Measurements from ENCODE around the gene NDE1. TPM values are rescaled to one million over a fixed set of nuclear protein-coding genes. Genes with fewer than 3 reads are reported as not detected.

NDE1 gene
- total and polyA plus RNA-seq, 2 donors (not counting 1 experiment from before 2014, with no cell fraction given) = 33.5 to 149 TPM

DNA sequence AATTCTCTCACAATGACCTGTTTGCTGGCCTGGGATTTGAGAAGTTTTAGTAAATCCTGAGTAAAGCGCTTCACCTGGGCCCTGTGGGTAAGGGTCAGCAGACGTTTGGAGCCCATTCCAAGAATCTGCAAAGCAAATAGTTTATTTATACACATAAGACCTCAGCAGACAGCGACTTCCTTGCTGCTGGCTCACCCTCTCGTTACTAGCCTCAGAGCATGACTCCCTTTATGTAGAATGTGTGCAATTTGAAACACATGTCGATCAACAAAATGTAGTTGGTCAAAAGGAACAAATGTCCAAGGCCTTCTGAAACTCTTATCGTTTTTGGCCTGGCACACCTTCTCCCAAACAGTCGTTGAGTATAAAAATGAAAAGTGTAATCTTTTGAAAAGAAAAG, 38.4 kb upstream of the NDE1 start:
- ATAC-seq (ENCODE audit: low read depth) = no peak
- 100% methylated on average over 4 of the region's 7 CpGs for WGBS (ENCODE audit: insufficient coverage)
- CTCF ChIA-PET = interaction anchor here (1.6 kb wide), 1 partner anchor 24 kb away, joined by 4 read pairs; no protein-coding TSS in a partner anchor

DNA sequence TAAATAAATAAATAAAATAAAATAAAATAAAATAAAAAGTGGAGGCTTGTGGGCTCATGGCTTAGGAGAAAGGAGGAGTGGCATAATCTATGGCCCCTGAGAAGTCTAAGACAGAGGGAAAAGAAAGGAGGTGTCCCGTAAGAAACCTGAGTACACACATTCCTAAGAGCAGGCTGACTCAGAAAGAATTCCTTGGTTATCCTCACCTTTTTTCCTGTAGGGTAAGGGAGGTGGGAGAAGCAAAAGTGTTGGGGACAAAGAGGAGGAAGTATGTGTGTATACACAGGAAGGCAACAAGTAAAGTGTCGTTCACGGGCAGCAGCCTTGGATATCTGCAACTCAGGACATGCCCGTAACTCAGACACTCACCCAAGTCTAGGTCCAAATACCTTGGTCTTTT, 36.4 kb upstream of the NDE1 start:
- no peak for DNase-seq
- CTCF ChIA-PET = interaction anchor here (0.7 kb wide), 1 partner anchor 29 kb away, joined by 5 read pairs; the partner anchor contains the start of gene MARF1

More for the DNA sequence above, 38.4 kb upstream of the NDE1 start:
- Histone ChIP-seq H3K79me2 (ENCODE audit: control insufficient read depth, insufficient read depth, low read length) (peaks cover 29% of the 10 kb centered on the region), H3K27ac (ENCODE audit: low read length in 2 of 2) (peak overlapping the region in 1 of 2 donors; percentile 15), H3K4me3 (ENCODE audit: control extremely low read depth in 1 of 5, extremely low read depth in 1 of 5, insufficient read depth in 1 of 5, low read depth in 2 of 5, low read length in 4 of 5) (no peak overlapping the region), H3K27me3 (replicated peaks in 1 of 4; ENCODE audit: control extremely low read depth in 1 of 4, control insufficient read depth in 3 of 4, insufficient read depth in 4 of 4, low read length in 3 of 4) (no peaks in the 10 kb centered on the region), H3K4me2 (replicated peaks; ENCODE audit: low read depth, low read length, poor library complexity, severe bottlenecking) (no peak overlapping the region), H3K9me3 (ENCODE audit: control extremely low read depth in 1 of 3, control insufficient read depth in 2 of 3, insufficient read depth in 1 of 3, low read length in 2 of 3) (no peaks in the 10 kb centered on the region), H3K9ac (ENCODE audit: low read length) (no peak overlapping the region), H3K36me3 (replicated peaks in 1 of 2; ENCODE audit: control extremely low read depth in 1 of 2, control insufficient read depth in 1 of 2, extremely low read depth in 1 of 2, insufficient read depth in 2 of 2, low read length in 1 of 2) (peaks cover 9 to 87% of the 10 kb centered on the region in 2 experiments), H2AFZ (ENCODE audit: insufficient read depth, low read depth, low read length, poor library complexity, severe bottlenecking) (no peak overlapping the region), H4K20me1 (ENCODE audit: control insufficient read depth, insufficient read depth, low read length, poor library complexity, severe bottlenecking) (peaks cover 33% of the 10 kb centered on the region), H3K4me1 (ENCODE audit: control insufficient read depth in 2 of 2, insufficient read depth in 2 of 2, low read length in 2 of 2) (no peaks in the 10 kb centered on the region)
- Mint-ChIP-seq H3K9me3 (ENCODE audit: insufficient read depth) (no peaks in the 10 kb centered on the region), H3K27me3 (no peaks in the 10 kb centered on the region), H3K4me3 (no peak overlapping the region), H3K27ac (peak overlapping the region; percentile 46), H3K4me1 (no peaks in the 10 kb centered on the region)
- no peak for DNase-seq
- intact Hi-C loops (cut with micrococcal nuclease) = no loop called here
- POLR2A ChIA-PET = no interaction called here
- no peak for TF ChIP-seq EZH2 (IDR thresholded peaks at IDR 0.05; ENCODE audit: borderline replicate concordance, insufficient read depth, low read depth, low read length, poor library complexity, severe bottlenecking)
- TF ChIP-seq, protein P1, sequence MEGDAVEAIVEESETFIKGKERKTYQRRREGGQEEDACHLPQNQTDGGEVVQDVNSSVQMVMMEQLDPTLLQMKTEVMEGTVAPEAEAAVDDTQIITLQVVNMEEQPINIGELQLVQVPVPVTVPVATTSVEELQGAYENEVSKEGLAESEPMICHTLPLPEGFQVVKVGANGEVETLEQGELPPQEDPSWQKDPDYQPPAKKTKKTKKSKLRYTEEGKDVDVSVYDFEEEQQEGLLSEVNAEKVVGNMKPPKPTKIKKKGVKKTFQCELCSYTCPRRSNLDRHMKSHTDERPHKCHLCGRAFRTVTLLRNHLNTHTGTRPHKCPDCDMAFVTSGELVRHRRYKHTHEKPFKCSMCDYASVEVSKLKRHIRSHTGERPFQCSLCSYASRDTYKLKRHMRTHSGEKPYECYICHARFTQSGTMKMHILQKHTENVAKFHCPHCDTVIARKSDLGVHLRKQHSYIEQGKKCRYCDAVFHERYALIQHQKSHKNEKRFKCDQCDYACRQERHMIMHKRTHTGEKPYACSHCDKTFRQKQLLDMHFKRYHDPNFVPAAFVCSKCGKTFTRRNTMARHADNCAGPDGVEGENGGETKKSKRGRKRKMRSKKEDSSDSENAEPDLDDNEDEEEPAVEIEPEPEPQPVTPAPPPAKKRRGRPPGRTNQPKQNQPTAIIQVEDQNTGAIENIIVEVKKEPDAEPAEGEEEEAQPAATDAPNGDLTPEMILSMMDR (IDR thresholded peaks at IDR 0.05) = no peak

More for the DNA sequence above, 36.4 kb upstream of the NDE1 start:
- peaks cover 5 to 87% of the 10 kb centered on the region in 2 experiments for H3K36me3 ChIP-seq (replicated peaks in 1 of 2; ENCODE audit: control extremely low read depth in 1 of 2, control insufficient read depth in 1 of 2, extremely low read depth in 1 of 2, insufficient read depth in 2 of 2, low read length in 1 of 2)
- WGBS (ENCODE audit: insufficient coverage) = 100% methylated on average over 2 of the region's 4 CpGs
- ATAC-seq (ENCODE audit: low read depth) = no peak
- H3K27ac ChIP-seq (ENCODE audit: low read length in 2 of 2) = no peak overlapping the region
- H3K27me3 ChIP-seq (replicated peaks in 1 of 4; ENCODE audit: control extremely low read depth in 1 of 4, control insufficient read depth in 3 of 4, insufficient read depth in 4 of 4, low read length in 3 of 4) = no peaks in the 10 kb centered on the region
- peaks cover 18% of the 10 kb centered on the region for H4K20me1 ChIP-seq (ENCODE audit: control insufficient read depth, insufficient read depth, low read length, poor library complexity, severe bottlenecking)
- H3K4me1 ChIP-seq (ENCODE audit: control insufficient read depth in 2 of 2, insufficient read depth in 2 of 2, low read length in 2 of 2) = no peaks in the 10 kb centered on the region
- Mint-ChIP-seq H3K4me1 (no peaks in the 10 kb centered on the region), H3K4me3 (no peak overlapping the region), H3K9me3 (ENCODE audit: insufficient read depth) (no peaks in the 10 kb centered on the region), H3K27me3 (no peaks in the 10 kb centered on the region), H3K27ac (no peak overlapping the region)
- POLR2A ChIA-PET = interaction anchor here (0.7 kb wide), 1 partner anchor 103 kb away, joined by 3 read pairs; no protein-coding TSS in a partner anchor
- no peak overlapping the region for H3K4me3 ChIP-seq (ENCODE audit: control extremely low read depth in 1 of 5, extremely low read depth in 1 of 5, insufficient read depth in 1 of 5, low read depth in 2 of 5, low read length in 4 of 5)
- no peaks in the 10 kb centered on the region for H3K9me3 ChIP-seq (ENCODE audit: control extremely low read depth in 1 of 3, control insufficient read depth in 2 of 3, insufficient read depth in 1 of 3, low read length in 2 of 3)
- TF ChIP-seq EZH2 (IDR thresholded peaks at IDR 0.05; ENCODE audit: borderline replicate concordance, insufficient read depth, low read depth, low read length, poor library complexity, severe bottlenecking) = no peak
- TF ChIP-seq, protein P1 (IDR thresholded peaks at IDR 0.05) = no peak
- no peak overlapping the region for H3K4me2 ChIP-seq (replicated peaks; ENCODE audit: low read depth, low read length, poor library complexity, severe bottlenecking)
- intact Hi-C loops (cut with micrococcal nuclease) = no loop called here
- H3K79me2 ChIP-seq (ENCODE audit: control insufficient read depth, insufficient read depth, low read length) = peaks cover 15% of the 10 kb centered on the region
- no peak overlapping the region for H2AFZ ChIP-seq (ENCODE audit: insufficient read depth, low read depth, low read length, poor library complexity, severe bottlenecking)
- no peak overlapping the region for H3K9ac ChIP-seq (ENCODE audit: low read length)
